ENCODE measurements around the gene FAM216A. TPM values are rescaled to one million over a fixed set of nuclear protein-coding genes. Genes with fewer than 3 reads are reported as not detected.

FAM216A gene
- total RNA-seq, 1 experiment from 2014 or later = 10.1 TPM

GRCh38 chr12:110534811-110535210 is 66.2 kb downstream of the FAM216A start:
- Histone ChIP-seq H3K9me2 (ENCODE audit: insufficient read depth) (no peaks in the 10 kb centered on the region), H3K36me3 (ENCODE audit: control insufficient read depth in 1 of 2, insufficient read depth in 2 of 2, low read length in 2 of 2) (peaks cover 12 to 38% of the 10 kb centered on the region in 2 experiments), H3K9ac (ENCODE audit: low read length) (no peak overlapping the region), H3K9me3 (ENCODE audit: control insufficient read depth in 1 of 2, insufficient read depth in 1 of 2, low read depth in 1 of 2, low read length in 2 of 2) (no peaks in the 10 kb centered on the region), H3K4me1 (ENCODE audit: control insufficient read depth in 1 of 2, insufficient read depth in 2 of 2, low read length in 2 of 2) (peaks cover 0 to 6% of the 10 kb centered on the region in 2 experiments; a peak in 1 of 4 replicates), H2AFZ (ENCODE audit: low read depth, low read length, poor library complexity, severe bottlenecking) (no peak overlapping the region), H3K27ac (ENCODE audit: low read depth, low read length) (no peak overlapping the region), H3K79me2 (ENCODE audit: insufficient read depth, low read length) (peaks cover 25% of the 10 kb centered on the region; the same call in 1 of the 2 replicates), H3K4me2 (ENCODE audit: low read length) (no peak overlapping the region), H3K4me3 (replicated peaks in 1 of 2; ENCODE audit: low read depth in 1 of 2, low read length in 2 of 2) (no peak overlapping the region), H4K20me1 (ENCODE audit: insufficient read depth) (no peaks in the 10 kb centered on the region), H3K27me3 (ENCODE audit: insufficient read depth, low read length) (no peaks in the 10 kb centered on the region)
- BruUV-seq (replicated peaks) = TSS peak; percentile 3
- RAD21 ChIA-PET (ENCODE audit: low non-redundant PET in 1 of 2, low total read pairs in 2 of 2, uncharacterized antibody in 2 of 2, unreplicated experiment in 2 of 2) = no interaction called here
- CTCF ChIA-PET = no interaction called here
- POLR2A ChIA-PET = no interaction called here
- DNase-seq (ENCODE audit: low read depth, low spot score) (no peak), ATAC-seq (no peak)
- TF ChIP-seq RAD21 (IDR thresholded peaks at IDR 0.05; ENCODE audit: low read depth) = no peak
- no peak for TF ChIP-seq SRF (IDR thresholded peaks at IDR 0.05; ENCODE audit: low read depth)
- TF ChIP-seq POLR2AphosphoS5 (IDR thresholded peaks at IDR 0.05; ENCODE audit: low read depth, low read length) = no peak
- intact Hi-C loops (cut with micrococcal nuclease) = no loop called here

GRCh38 chr12:110536834-110537604 is 68.4 kb downstream of the FAM216A start:
- Histone ChIP-seq H3K9ac (ENCODE audit: low read length) (no peak overlapping the region), H3K9me3 (ENCODE audit: control insufficient read depth in 1 of 2, insufficient read depth in 1 of 2, low read depth in 1 of 2, low read length in 2 of 2) (no peaks in the 10 kb centered on the region), H3K79me2 (ENCODE audit: insufficient read depth, low read length) (peaks cover 26% of the 10 kb centered on the region; the same call in 1 of the 2 replicates), H3K36me3 (ENCODE audit: control insufficient read depth in 1 of 2, insufficient read depth in 2 of 2, low read length in 2 of 2) (peaks cover 12 to 38% of the 10 kb centered on the region in 2 experiments), H3K4me2 (ENCODE audit: low read length) (no peak overlapping the region), H4K20me1 (ENCODE audit: insufficient read depth) (no peaks in the 10 kb centered on the region), H3K27me3 (ENCODE audit: insufficient read depth, low read length) (no peaks in the 10 kb centered on the region), H3K4me1 (ENCODE audit: control insufficient read depth in 1 of 2, insufficient read depth in 2 of 2, low read length in 2 of 2) (peaks cover 0 to 5% of the 10 kb centered on the region in 2 experiments; a peak in 1 of 4 replicates), H3K27ac (ENCODE audit: low read depth, low read length) (no peak overlapping the region), H3K9me2 (ENCODE audit: insufficient read depth) (no peaks in the 10 kb centered on the region), H3K4me3 (replicated peaks in 1 of 2; ENCODE audit: low read depth in 1 of 2, low read length in 2 of 2) (no peak overlapping the region), H2AFZ (ENCODE audit: low read depth, low read length, poor library complexity, severe bottlenecking) (no peak overlapping the region)
- no peak for DNase-seq (ENCODE audit: low read depth, low spot score)
- intact Hi-C loops (cut with micrococcal nuclease) = no loop called here
- TF ChIP-seq CBX3 (IDR thresholded peaks at IDR 0.05; ENCODE audit: low read depth) (no peak), TCF7L2 (IDR thresholded peaks at IDR 0.05; ENCODE audit: borderline replicate concordance, extremely low read depth, insufficient read depth, insufficient read length) (no peak), POLR2A (IDR thresholded peaks at IDR 0.05; ENCODE audit: borderline replicate concordance, extremely low read depth, insufficient read depth, insufficient read length) (no peak), FOSL1 (IDR thresholded peaks at IDR 0.05; ENCODE audit: low read depth) (no peak), ELF1 (IDR thresholded peaks at IDR 0.05; ENCODE audit: borderline replicate concordance, low read depth) (no peak), ZBTB33 (IDR thresholded peaks at IDR 0.05; ENCODE audit: extremely low read depth, insufficient replicate concordance, low read length) (no peak), EZH2phosphoT487 (IDR thresholded peaks at IDR 0.05; ENCODE audit: borderline replicate concordance) (no peak), RAD21 (IDR thresholded peaks at IDR 0.05; ENCODE audit: low read depth) (no peak), CTCF (IDR thresholded peaks at IDR 0.05 in 2 of 3, conservative IDR thresholded peaks at IDR 0.05 in 1 of 3; ENCODE audit: borderline replicate concordance in 1 of 3, insufficient read depth in 1 of 3, low read depth in 2 of 3, low read length in 2 of 3) (no peak), ATF3 (IDR thresholded peaks at IDR 0.05) (no peak), ZFX (IDR thresholded peaks at IDR 0.05) (no peak)
- BruUV-seq (replicated peaks) = no TSS peak
- no peak for ATAC-seq
- ChIA-PET RAD21 (ENCODE audit: low non-redundant PET in 1 of 2, low total read pairs in 2 of 2, uncharacterized antibody in 2 of 2, unreplicated experiment in 2 of 2) (no interaction called here), POLR2A (no interaction called here), CTCF (interaction anchor here (0.7 kb wide), 1 partner anchor 17 kb away, joined by 5 read pairs; no protein-coding TSS in a partner anchor)
